Adrenal gland (tissue), 5 donors: Measurements from ENCODE around the gene IBA57.

Experiments
- CTCF ChIP-seq, 6 experiments: fragments of 450-650 bp in 4 of 6; fragments of 200-600 bp in 2 of 6; sonication (generic) in 1 of 6; IDR thresholded peaks; 1 replicate in 5 of 6; 2 replicates in 1 of 6; pipeline versions ENCODE4 v1.5.1 to v1.8.0; 2016 to 2021; ENCODE audit warnings: antibody characterized with exemption in 6 of 6, mild to moderate bottlenecking in 2 of 6, moderate library complexity in 1 of 6
- POLR2A ChIP-seq, 2 donors: fragments of 450-650 bp; IDR thresholded peaks; one replicate each; pipeline ENCODE4 v1.6.1; 2017; ENCODE audit warnings: antibody characterized with exemption in 2 of 2, mild to moderate bottlenecking in 2 of 2, moderate library complexity in 1 of 2
- donor health status: DM: no; HTN: no; CAD: no.

GRCh38 chr1:228212415-228212965 lies 46.9 kb downstream of the IBA57 start:
- TF ChIP-seq POLR2A (IDR thresholded peaks at IDR 0.05), result no peak
- no peak for TF ChIP-seq CTCF (IDR thresholded peaks at IDR 0.05)
